H1 (cell line): Measurements from ENCODE around the gene SRSF9. TPM values are rescaled to one million over a fixed set of nuclear protein-coding genes. Genes with fewer than 3 reads are reported as not detected.

Experiments
- CEBPB ChIP-seq: IDR thresholded peaks from 2 replicates; pipeline ENCODE4 v1.6.1; 2012; ENCODE audit warnings: low read depth, low read length
- GTF2F1 ChIP-seq: IDR thresholded peaks from 2 replicates; pipeline ENCODE4 v1.6.1; 2012; ENCODE audit warnings: low read depth, low read length, improper control_type of control experiment, borderline replicate concordance
- NRF1 ChIP-seq: IDR thresholded peaks from 2 replicates; pipeline ENCODE4 v1.6.1; 2011; ENCODE audit warnings: mild to moderate bottlenecking, low read depth, low read length, improper control_type of control experiment
- RAD21 ChIP-seq, 2 experiments: IDR thresholded peaks in 1 of 2; conservative IDR thresholded peaks in 1 of 2; 2 replicates each; pipeline ENCODE4 v1.6.1; 2011; ENCODE audit warnings: low read depth in 2 of 2, low read length in 2 of 2, improper control_type of control experiment in 1 of 2, inconsistent platforms in 1 of 2, mild to moderate bottlenecking in 1 of 2, moderate library complexity in 1 of 2
- RXRA ChIP-seq: IDR thresholded peaks from 2 replicates; pipeline ENCODE4 v1.6.1; 2011; ENCODE audit warnings: low read depth, mild to moderate bottlenecking, low read length, moderate library complexity; ENCODE audit not compliant: insufficient read depth
- polyA plus RNA-seq, 7 experiments: library from polyadenylated mRNA; depleted of rRNA in 3 of 7; stranded (reverse) in 5 of 7; unstranded in 2 of 7; fragments of >200 nt in 5 of 7; fragments of 200-250 nt in 2 of 7; gene quantifications; 1 replicate in 5 of 7; 2 replicates in 1 of 7; 4 replicates in 1 of 7; pipeline versions ENCODE4 v1.2.1 to v1.2.3, GENCODE V29; 2011 to 2013; ENCODE audit warnings: missing spikeins in 2 of 7, mixed read lengths in 2 of 7
- total RNA-seq: library from RNA; stranded (reverse); fragmentation: NEBNext Ultra II Directional; extraction: Animal tissue kit (Norgen Biotek cat#: 25700); gene quantifications from 2 replicates; pipeline ENCODE4 v1.2.1, GENCODE V29; 2021

The SRSF9 gene
- total and polyA plus RNA-seq, 2 of the 8 experiments (the other 6 are each of a cell fraction or from before 2014, with no cell fraction given): 172 to 304 TPM

GRCh38 chr12:120475643-120476042 lies 6.1 kb upstream of the SRSF9 start (continued):
- TF ChIP-seq NRF1 (no peak), CEBPB (no peak), GTF2F1 (no peak), RAD21 (IDR thresholded peaks at IDR 0.05 in 1 of 2, conservative IDR thresholded peaks at IDR 0.05 in 1 of 2; ENCODE audit: low read depth in 2 of 2, low read length in 2 of 2) (no peak), RXRA (no peak)
- TF ChIP-seq, all 59 proteins: peak for 0
